ENCODE data around the gene ASZ1.

ASZ1 gene

DNA sequence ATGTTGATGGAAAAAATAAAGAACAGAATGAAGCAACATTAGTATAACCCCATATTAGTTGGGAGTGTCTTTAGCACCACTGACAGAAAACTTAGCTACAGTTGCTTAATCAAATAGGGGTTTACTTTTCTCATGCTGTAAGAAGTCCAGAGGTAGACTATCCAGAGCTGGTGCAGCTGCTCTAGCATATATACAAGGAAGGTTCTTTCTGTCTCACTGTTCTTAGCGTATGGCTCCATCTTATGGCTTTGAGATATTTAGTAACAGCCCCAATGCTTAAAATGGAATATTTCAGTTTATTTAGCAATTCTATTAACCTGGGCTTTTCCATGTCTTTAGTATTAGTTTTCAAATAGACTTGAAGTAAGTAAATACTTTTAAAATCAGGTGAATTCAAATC lies 89.3 kb downstream of the ASZ1 start:
- no peak for DNase-seq (ENCODE audit: low spot score)

DNA sequence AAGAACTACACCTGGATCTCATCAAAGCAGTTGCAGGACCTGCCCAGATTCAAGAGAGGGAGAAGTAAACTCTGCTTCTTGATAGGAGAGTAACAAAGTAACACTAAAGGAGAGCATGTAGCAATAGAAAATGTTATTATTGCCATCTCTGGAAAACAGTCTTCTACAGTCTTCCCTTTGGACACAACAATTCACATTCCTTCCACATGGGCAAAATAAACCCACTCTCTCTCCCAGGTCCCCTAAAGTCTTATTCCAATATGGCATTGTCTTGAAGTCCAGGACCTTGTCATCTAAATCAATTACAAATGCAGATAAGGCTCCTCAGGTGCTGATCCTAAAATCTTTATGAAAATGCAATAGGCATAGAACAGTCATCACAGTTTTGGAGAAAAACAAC lies 94.1 kb downstream of the ASZ1 start:
- DNase-seq (ENCODE audit: low spot score): no peak

DNA sequence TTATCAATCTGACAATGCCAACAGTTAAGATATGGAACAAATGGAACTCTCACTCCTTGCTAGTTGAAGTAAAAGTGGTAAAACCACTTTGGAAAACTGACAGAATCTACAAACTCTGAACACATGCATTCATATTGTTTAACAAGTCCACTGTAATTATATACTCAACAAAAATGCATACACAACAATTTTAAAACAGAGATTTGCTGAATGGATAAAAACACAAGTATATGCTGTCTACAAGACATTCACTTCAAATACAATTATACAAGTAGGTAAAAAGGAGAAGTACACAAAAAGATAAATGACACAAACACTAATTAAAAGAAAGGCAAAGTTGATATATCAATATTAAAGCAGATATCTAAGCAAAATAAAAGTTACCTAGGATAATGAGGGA lies 95.3 kb downstream of the ASZ1 start:
- no peak for DNase-seq (ENCODE audit: low spot score)

DNA sequence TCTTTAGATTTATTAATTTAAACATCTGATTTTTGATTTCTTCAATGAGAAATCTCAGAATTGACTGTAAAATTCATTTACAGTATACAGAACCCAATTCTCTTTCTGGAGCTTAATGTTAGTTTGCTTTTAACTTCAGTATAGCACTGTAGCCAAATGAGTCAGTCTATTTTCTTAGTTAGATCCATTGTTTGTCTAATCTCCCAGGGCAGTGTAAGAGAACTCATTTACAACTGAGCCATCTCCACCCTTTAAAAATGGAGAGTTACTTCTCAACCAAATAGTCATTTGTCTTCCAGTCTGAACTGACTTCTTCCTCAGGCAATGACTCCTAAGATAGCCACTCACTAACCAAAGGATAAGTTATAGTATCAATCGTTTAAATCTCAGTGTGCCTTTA lies 101.5 kb downstream of the ASZ1 start:
- no peak for DNase-seq (ENCODE audit: low spot score)

DNA sequence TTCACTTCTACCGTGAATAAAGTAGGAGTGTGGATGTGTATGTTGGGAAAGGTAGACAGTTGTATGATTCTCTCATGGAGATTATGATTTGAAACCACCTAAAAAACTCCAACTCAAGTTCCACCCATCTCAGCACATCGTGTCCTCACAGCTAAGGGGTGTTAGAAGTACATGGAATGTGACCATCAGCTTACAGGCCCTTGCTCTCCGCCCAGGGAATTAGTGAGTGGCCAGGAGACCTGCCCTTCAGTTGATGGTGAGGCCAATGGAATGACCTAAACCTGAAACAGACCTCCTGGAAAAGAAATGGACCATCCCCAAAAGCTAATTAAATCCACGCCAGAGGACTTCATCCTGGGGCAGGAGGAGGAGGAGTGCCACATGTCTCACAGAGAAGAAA lies 102.3 kb downstream of the ASZ1 start:
- no peak for DNase-seq (ENCODE audit: low spot score)

DNA sequence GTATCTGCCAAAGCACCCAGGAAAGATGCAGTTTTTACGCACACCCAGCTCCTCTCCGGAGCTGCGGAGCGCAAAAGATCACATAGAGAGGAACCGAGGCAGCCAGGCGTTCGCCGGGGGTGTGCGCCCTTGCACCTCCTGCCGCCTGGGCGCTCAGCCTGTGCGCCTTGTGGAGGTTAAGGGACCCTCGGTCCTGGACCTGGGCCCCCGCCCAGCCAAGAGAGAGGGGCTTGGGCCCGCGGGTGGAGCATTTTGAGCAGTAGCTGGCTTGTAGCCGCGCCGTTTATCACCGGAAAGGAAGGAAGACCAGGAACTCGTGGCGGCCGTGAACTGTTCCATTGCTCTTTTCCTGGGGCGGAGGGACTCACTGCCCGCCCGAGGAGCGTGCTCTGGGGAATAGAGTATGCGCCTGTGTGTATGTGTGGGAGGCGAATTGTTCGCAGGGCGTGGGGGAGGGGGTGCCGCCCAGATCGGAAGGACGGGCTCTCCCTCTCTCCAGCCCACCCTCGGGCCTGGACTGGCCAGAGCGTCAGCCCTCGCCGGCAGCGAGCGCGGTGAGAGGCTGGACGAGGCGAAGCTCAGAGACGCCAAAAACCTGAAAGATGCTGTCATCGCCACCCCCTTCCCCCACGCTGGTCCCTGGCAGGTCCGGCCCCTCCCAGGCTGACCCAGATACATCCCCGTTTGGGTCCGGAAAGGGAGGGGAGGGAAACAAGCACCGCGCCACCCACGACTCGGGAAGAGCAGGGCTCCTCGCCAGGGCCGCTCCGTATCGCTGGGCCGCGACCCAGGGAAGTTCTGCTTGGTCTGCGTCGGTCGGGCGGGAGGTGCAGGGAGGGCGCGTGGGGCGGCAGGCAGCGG lies 103.2 kb downstream of the ASZ1 start:
- no peak for DNase-seq (ENCODE audit: low spot score)

DNA sequence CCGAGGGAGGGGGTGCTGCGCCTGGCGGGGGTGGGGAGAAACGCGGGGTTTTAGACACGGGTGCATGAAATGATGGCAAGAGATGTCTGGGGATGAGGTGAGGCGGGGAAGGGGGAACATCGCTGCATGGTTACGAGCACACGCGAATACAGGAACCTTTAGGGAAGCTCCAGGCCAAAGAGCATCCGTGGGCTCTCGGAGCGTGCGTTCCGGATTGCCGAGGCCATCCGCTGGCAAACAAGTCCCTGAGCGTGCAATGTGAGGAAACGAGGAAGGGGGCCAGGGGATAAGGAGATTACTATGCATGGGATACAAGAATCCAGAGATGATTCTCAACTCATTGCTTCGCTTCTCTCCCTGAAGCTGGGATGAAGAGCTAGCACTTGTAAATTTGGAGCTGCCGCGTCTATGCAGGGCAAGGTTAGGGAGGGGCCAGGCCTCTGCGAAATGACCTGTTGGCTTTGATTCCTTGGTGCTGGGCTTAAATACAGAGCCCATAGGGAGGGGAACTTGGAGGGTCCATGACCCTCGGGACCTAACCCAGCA lies 103.9 kb downstream of the ASZ1 start:
- no peak for DNase-seq (ENCODE audit: low spot score)

DNA sequence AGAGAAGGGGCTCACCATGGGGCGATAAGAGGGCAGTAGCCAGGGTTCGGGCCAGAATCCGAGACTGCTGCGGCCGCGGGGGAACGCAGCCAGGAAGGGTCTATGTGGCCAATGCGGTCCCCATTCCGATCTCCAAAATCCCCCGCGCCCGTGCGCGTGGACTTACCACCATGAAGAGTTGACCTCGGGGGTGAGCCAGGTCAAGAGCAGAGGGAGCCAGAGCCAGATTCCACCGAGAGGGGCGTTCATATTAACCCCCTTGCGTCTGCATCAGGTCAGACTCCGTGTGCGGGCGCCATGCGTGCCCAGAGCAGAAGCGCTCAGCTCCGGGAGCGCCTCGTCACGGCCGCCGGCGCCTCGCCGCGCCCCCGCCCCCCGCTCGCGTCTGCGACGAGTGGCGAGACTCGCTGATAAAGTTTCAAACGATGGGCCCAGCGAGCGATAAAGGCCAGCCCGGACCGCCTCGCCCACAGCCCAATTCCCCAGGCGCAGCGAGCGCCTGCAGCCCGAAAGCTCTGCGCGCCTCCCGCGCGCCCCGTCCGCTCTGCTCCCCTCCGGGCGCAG lies 104.5 kb downstream of the ASZ1 start, which contains the start of gene WNT2:
Gene WNT2, minus strand, starts transcription at position 318 of the 564 bp plus-strand sequence. Its CDS starts 69 bp downstream, at position 249.
- no peak for DNase-seq (ENCODE audit: low spot score)

DNA sequence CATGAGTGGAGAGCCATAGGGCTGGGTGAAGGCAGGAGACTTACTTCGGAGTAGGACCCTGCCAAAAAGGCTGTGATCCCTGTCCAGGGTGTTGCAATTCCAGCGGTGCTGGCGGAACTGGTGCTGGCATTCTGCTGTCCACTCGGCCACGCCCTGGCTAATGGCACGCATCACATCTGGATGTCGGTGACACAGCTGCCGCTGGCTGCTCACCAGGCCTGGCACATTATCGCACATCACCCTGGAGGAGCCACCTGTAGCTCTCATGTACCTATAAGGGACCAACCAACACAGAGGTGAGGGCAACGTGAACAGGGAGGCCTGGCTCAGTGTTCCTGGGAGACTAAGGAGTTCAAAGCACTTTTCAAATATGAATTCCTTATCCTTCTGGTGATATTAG lies 106.8 kb downstream of the ASZ1 start:
- DNase-seq (ENCODE audit: low spot score): no peak

DNA sequence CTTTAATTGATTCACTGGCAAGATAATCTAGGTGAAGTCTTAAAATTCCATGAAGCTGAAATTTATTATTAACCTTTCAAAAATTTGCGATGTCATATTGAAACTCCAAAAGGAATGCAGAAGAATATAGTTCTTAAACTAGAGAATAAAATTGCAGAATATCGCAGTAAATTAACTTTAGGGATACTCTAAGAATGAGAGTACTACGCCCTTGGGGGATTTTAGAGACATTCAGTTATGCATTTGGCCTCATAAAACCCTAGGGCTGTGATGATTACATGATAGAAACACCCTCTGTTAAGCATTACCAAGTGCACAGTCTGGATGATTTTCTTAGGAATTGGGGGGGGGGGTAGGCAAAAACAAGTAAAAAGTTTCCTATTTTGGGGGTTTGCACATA lies 108.1 kb downstream of the ASZ1 start:
- DNase-seq (ENCODE audit: low spot score): no peak

DNA sequence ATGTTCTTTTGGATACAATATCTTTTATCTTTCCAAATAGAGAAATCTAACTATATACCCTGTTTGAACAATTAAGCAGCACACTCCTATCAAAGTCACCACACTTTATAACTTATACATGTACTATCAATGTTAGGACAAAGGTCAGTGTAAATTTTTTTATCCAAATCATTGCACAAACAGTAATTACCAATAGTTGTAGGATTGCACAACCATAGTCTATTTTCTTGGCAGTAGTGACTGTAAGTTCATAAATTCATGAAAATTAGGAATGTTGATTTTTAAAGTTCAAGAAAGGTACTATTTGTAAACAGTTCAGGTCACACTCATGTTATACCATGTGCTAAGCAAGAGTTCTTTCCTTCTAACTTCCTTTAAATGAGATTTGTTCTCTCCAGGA lies 113.7 kb downstream of the ASZ1 start:
- no peak for DNase-seq (ENCODE audit: low spot score)

All from HuH-7.5 (cell line).